GM20000 (cell line): Measurements from ENCODE around the gene PUDP.

Experiments used
- DNase-seq: peaks from one replicate; pipeline ENCODE4 v3.0.0; 2012; ENCODE audit warnings: low spot score
- TF ChIP-seq, protein P1 (sequence below): IDR thresholded peaks from 2 replicates; pipeline ENCODE4 v1.5.1; 2012; ENCODE audit warnings: mild to moderate bottlenecking, control low read depth; ENCODE audit errors: extremely low read depth, missing control alignments

PUDP gene

DNA sequence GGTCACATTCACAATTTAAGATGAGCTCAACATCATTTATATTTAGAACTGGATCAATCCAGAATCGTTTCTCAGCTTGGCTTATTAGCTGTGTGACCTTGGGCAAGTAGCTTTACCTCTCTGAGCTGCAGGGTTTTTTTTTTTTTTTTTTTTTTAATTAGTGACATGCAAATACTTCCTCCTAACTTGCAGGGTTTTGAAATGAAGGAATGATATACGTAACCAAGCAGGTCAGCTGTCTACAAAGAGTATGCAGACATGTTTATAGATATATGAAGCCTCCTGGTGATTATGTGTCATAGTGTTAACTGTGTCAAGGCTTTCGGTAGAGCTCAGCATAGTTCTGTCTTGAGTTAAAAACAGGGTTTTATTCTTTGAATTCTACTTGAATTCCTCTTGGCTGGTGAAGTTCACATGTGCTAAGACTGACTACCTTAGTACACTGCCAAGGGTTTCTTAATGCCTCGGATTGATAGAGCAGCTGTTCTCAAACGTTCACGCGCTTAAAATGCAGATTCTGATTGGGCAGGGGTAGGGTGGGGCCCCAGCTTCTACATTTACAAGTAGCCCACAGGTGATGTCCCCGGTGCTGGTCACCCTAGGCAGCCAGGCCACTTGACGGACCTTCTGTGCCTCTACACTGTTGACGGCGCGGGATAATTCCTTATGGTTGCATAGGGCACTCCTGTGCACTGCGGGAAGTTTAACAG lies 1.1 kb downstream of the PUDP start:
- DNase-seq: peak; percentile 14
- TF ChIP-seq, protein P1, sequence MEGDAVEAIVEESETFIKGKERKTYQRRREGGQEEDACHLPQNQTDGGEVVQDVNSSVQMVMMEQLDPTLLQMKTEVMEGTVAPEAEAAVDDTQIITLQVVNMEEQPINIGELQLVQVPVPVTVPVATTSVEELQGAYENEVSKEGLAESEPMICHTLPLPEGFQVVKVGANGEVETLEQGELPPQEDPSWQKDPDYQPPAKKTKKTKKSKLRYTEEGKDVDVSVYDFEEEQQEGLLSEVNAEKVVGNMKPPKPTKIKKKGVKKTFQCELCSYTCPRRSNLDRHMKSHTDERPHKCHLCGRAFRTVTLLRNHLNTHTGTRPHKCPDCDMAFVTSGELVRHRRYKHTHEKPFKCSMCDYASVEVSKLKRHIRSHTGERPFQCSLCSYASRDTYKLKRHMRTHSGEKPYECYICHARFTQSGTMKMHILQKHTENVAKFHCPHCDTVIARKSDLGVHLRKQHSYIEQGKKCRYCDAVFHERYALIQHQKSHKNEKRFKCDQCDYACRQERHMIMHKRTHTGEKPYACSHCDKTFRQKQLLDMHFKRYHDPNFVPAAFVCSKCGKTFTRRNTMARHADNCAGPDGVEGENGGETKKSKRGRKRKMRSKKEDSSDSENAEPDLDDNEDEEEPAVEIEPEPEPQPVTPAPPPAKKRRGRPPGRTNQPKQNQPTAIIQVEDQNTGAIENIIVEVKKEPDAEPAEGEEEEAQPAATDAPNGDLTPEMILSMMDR: no peak

DNA sequence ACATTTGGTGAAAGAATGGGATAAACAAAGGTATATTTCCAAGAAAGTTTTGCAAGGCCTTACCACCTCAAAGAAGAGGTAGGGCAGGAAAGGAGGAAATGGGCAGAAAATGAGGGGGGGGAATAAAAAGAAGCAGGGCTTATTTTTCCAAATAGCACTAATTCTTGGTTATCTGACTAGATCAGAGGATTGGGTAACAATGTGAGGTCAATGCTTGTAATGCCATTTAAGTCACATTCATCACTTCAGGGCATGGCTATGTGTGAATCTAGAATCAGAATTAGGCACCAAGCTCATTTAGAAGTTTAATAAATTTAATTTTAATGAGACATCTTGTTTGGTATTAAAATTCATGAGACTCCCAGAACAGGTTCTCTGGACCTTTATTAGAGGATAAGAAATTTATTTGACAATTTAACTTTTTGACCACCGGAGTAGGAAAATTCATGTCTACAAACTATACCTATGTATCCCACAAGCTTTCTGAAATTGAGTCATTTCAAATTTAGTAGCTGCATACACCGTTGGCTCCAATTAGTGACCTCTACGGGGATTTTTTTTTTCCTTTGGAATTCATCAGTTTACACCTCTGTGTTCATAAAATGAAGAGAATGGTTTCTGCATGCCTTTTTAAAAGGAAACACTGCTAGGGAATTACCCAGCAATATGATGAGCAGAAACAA lies 1.8 kb downstream of the PUDP start:
- no peak for DNase-seq
- TF ChIP-seq, protein P1: no peak

DNA sequence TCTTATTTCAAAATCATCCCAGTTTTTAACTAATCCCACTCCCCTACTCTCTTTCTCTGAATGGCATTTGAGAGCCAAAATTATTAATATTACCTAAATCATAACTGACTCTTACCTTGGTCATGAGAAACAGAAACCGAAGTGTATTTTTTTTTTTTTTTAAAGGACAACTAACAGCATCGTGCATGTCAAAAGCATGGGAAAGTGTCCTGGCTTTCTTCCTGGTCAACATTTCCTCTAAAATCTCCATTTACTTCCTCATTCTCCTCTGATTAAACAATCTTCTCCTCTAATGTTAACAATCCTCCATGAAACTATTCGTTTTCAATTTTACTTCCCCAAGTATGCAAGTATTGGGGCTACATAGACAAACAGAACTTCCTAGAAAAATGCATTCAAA lies 2.5 kb downstream of the PUDP start:
- TF ChIP-seq, protein P1: no peak
- no peak for DNase-seq

DNA sequence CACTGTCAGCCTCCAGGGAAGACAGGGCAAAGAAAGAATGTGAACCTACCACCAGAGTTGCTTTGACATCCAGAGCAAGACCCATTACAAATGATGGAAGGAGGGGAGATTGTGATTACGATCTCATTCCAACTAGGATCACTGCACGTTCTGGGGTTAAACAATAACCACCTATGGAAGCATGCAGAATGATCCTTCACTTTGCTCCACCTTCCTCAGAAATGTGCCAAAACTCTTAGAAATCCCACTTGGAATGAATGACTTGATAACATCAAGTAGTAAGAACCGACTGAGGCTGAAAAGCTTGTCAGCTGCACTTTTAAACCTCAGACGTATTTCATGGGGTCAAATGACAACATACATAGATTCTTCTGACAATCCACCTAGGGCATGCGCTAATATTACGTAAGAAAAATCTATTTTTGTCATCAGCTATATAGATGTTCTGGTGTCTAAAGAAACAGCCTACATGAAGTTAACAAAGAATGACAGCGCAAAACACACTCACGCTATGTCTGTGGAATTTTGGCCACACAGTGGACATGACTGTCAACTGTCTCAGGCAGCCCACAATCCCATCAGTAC lies 3.9 kb downstream of the PUDP start:
- no peak for DNase-seq
- TF ChIP-seq, protein P1: no peak

DNA sequence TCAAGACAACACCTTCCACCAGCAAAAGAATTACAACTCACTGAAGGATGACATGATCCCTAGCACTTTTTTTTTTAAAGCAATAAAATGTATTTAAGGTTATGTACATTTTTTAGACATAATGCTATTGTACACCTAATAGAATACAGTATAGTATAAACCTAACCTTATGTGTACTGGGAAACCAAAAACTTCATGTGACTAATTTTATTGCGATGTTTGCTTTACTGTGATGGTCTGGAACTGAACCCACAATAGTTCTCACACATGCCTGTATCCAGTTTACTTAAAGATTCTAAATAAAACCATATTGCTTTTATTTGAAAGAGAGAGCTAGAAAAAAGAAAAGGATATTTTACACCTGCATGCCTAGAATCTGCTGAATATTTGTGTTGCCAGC lies 4.9 kb downstream of the PUDP start:
- DNase-seq: no peak
- TF ChIP-seq, protein P1: no peak

DNA sequence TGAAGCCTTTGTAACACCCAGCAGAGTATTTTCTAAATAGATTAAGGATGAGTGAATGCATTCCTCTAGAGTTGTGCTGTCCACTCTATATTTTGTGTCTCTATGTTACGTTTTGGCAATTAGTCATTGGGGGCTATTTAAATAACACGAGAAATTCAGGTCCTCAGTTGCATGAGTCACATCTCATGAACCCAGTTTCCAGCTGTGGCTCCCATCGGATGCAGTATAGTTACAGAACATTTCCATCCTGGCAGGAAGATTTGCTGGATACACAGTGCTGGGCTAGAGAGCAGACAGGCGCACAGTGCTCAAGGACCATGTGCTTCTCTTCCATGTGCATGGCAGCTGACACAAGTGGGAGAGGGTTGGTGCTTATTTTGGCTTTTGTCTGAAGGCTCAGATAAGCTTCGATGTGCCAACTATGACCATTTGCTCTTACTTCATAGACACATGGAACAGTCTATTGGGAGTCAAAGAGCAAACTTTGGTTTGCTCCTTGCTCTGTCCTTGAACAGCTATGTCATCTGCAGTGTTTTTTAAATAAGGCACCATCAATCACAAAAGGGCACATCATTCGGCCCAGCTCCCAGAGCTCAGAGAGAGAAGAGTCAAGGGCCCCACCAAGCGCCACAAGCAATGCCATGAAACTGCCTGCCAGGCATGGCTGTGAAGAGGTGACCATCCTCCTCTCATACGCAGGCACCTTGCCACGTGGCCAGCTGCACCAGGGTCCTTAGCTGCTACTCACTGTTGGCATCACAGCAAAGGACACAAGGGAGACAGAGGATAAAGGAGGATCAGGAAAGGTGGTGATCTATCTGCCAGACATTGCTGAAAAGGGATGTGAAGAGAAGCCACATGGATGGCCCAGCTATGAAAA lies 8.5 kb downstream of the PUDP start:
- DNase-seq: no peak
- TF ChIP-seq, protein P1: no peak
